A549 (cell line): ENCODE results near the gene CNTN5. TPM values are rescaled to one million over a fixed set of nuclear protein-coding genes. Genes with fewer than 3 reads are reported as not detected.

Experiments used
- ATAC-seq, 2 experiments: fragments of 200-7000 bp in 1 of 2; fragments of >200 bp in 1 of 2; cut with Nextera tagmentation in 1 of 2; cut with Tn5 transposase in 1 of 2; 3 replicates each; pipeline versions ENCODE4 v1.8.0 to v1.9.1; 2018 to 2020; ENCODE audit warnings: mild to moderate bottlenecking in 1 of 2, moderate library complexity in 1 of 2
- CTCF ChIA-PET: fragments of 300-600 bp; sonication (Branson Sonifier 250); formaldehyde crosslinking; extraction: SDS; loops from one replicate; lab custom pipeline; 2021; ENCODE audit warnings: antibody characterized with exemption, inconsistent platforms; lab: Yijun Ruan, JAX
- POLR2A ChIA-PET: fragments of 350-600 bp; formaldehyde crosslinking; extraction: SDS; loops from one replicate; lab custom pipeline; 2021; ENCODE audit warnings: antibody characterized with exemption, inconsistent platforms; lab: Yijun Ruan, JAX
- DNase-seq, 2 experiments: peaks; one replicate each; pipeline versions ENCODE4 v3.0.0 to v3.0.0-alpha.2; 2011 to 2016; ENCODE audit warnings: low read depth in 1 of 2, low spot score in 1 of 2
- FAIRE-seq: peaks from 2 replicates; lab custom pipeline; 2011; peaks lifted over from hg19 to GRCh38; lab: Jason Lieb, UNC
- H3K27ac ChIP-seq, 2 experiments: fragments of >200 bp; sonication (Bioruptor Twin); formaldehyde crosslinking; 3 replicates each; pipeline ENCODE4 v1.5.1; 2016 to 2017
- H3K4me1 ChIP-seq: fragments of >200 bp; sonication (Bioruptor Twin); formaldehyde crosslinking; 3 replicates; pipeline ENCODE4 v1.6.1; 2016
- H3K4me2 ChIP-seq: fragments of >200 bp; sonication (Bioruptor Twin); formaldehyde crosslinking; 3 replicates; pipeline ENCODE4 v1.6.1; 2016
- H3K4me3 ChIP-seq: fragments of >200 bp; sonication (Bioruptor Twin); formaldehyde crosslinking; 3 replicates; pipeline ENCODE4 v1.5.1; 2016
- H3K9me3 ChIP-seq: fragments of >200 bp; sonication (Bioruptor Twin); formaldehyde crosslinking; 3 replicates; pipeline ENCODE4 v1.6.1; 2016
- BHLHE40 ChIP-seq: IDR thresholded peaks from 2 replicates; pipeline ENCODE4 v1.6.1; 2012; ENCODE audit warnings: low read depth, low read length, inconsistent platforms
- CBX2 ChIP-seq: fragments of 200-600 bp; sonication (generic); IDR thresholded peaks from 2 replicates; pipeline ENCODE4 v1.6.1; 2016; ENCODE audit warnings: low read depth, mild to moderate bottlenecking, borderline replicate concordance
- CHD4 ChIP-seq: fragments of 200-600 bp; sonication (generic); IDR thresholded peaks from 2 replicates; pipeline ENCODE4 v1.6.1; 2016; ENCODE audit warnings: antibody characterized with exemption, mild to moderate bottlenecking, borderline replicate concordance
- EHMT2 ChIP-seq: fragments of 200-600 bp; sonication (generic); IDR thresholded peaks from 2 replicates; pipeline ENCODE4 v1.6.1; 2016; ENCODE audit warnings: antibody characterized with exemption, low read depth, mild to moderate bottlenecking, moderate library complexity
- EP300 ChIP-seq, 2 experiments: fragments of >200 bp; sonication (Bioruptor Twin); formaldehyde crosslinking; IDR thresholded peaks; 2 replicates in 1 of 2; 3 replicates in 1 of 2; pipeline ENCODE4 v1.6.1; 2016 to 2017
- ESRRA ChIP-seq: fragments of 150-350 bp; IDR thresholded peaks from 2 replicates; pipeline ENCODE4 v1.6.1; 2014; ENCODE audit warnings: mild to moderate bottlenecking, low read length, borderline replicate concordance
- FOXS1 ChIP-seq: fragments of 250-450 bp; sonication (Bioruptor Pico); IDR thresholded peaks from 2 replicates; pipeline ENCODE4 v1.5.0; 2020; ENCODE audit warnings: mild to moderate bottlenecking, moderate library complexity
- GATA3 ChIP-seq: IDR thresholded peaks from 2 replicates; pipeline ENCODE4 v1.6.1; 2012; ENCODE audit warnings: borderline replicate concordance
- HOXB13 ChIP-seq: fragments of 250-450 bp; sonication (Bioruptor Pico); IDR thresholded peaks from 2 replicates; pipeline ENCODE4 v1.5.0; 2020; ENCODE audit warnings: low read depth, mild to moderate bottlenecking, moderate library complexity
- HOXB5 ChIP-seq: fragments of 250-450 bp; sonication (Bioruptor Pico); IDR thresholded peaks from 2 replicates; pipeline ENCODE4 v1.5.0; 2020; ENCODE audit warnings: mild to moderate bottlenecking, moderate library complexity
- JUN ChIP-seq, 2 experiments: fragments of >200 bp; sonication (Bioruptor Twin); formaldehyde crosslinking; IDR thresholded peaks; 2 replicates in 1 of 2; 3 replicates in 1 of 2; pipeline ENCODE4 v1.6.1; 2016 to 2017
- JUNB ChIP-seq: fragments of >200 bp; sonication (Bioruptor Twin); formaldehyde crosslinking; IDR thresholded peaks from 2 replicates; pipeline ENCODE4 v1.6.1; 2016
- KDM1A ChIP-seq: fragments of 200-600 bp; sonication (generic); IDR thresholded peaks from 2 replicates; pipeline ENCODE4 v1.6.1; 2016; ENCODE audit warnings: low read depth, mild to moderate bottlenecking
- MAZ ChIP-seq: fragments of 150-350 bp; IDR thresholded peaks from 2 replicates; pipeline ENCODE4 v1.6.1; 2014; ENCODE audit warnings: antibody characterized with exemption, low read depth, low read length, borderline replicate concordance
- MYC ChIP-seq: IDR thresholded peaks from 2 replicates; pipeline ENCODE4 v1.6.1; 2012; ENCODE audit warnings: mild to moderate bottlenecking, inconsistent platforms, low read length, improper control_type of control experiment, borderline replicate concordance
- NPAS2 ChIP-seq: fragments of 250-450 bp; sonication (Bioruptor Pico); IDR thresholded peaks from 2 replicates; pipeline ENCODE4 v1.8.0; 2022; ENCODE audit warnings: mild to moderate bottlenecking, moderate library complexity, borderline replicate concordance
- POLR2A ChIP-seq: IDR thresholded peaks from 2 replicates; pipeline ENCODE4 v1.6.1; 2012; ENCODE audit warnings: mild to moderate bottlenecking, low read length
- POLR2AphosphoS2 ChIP-seq: conservative IDR thresholded peaks from 2 replicates; pipeline ENCODE4 v1.6.1; 2012; ENCODE audit warnings: low read length, improper control_type of control experiment, inconsistent platforms
- SMC3 ChIP-seq: fragments of >200 bp; sonication (Bioruptor Twin); formaldehyde crosslinking; IDR thresholded peaks from 3 replicates; pipeline ENCODE4 v1.6.1; 2018; ENCODE audit warnings: inconsistent platforms
- SREBF2 ChIP-seq: fragments of 450-650 bp; IDR thresholded peaks from 2 replicates; pipeline ENCODE4 v1.6.1; 2014; ENCODE audit warnings: mild to moderate bottlenecking, moderate library complexity
- TFCP2L1 ChIP-seq: fragments of 250-450 bp; sonication (Bioruptor Pico); IDR thresholded peaks from 2 replicates; pipeline ENCODE4 v1.5.0; 2021; ENCODE audit warnings: mild to moderate bottlenecking
- TP53 ChIP-seq: fragments of 250-450 bp; sonication (Bioruptor Pico); IDR thresholded peaks from 2 replicates; pipeline ENCODE4 v1.5.0; 2021; ENCODE audit warnings: mild to moderate bottlenecking, moderate library complexity
- USF2 ChIP-seq: fragments of 450-650 bp; IDR thresholded peaks from 2 replicates; pipeline ENCODE4 v1.6.1; 2014; ENCODE audit warnings: antibody characterized with exemption
- ZFP36 ChIP-seq: fragments of 450-650 bp; IDR thresholded peaks from 2 replicates; pipeline ENCODE4 v1.6.1; 2014; ENCODE audit warnings: borderline replicate concordance; ENCODE audit not compliant: partially characterized antibody
- ZSCAN20 ChIP-seq: fragments of 250-450 bp; sonication (Bioruptor Pico); IDR thresholded peaks from 2 replicates; pipeline ENCODE4 v1.8.0; 2022; ENCODE audit warnings: mild to moderate bottlenecking, moderate library complexity
- whole genome bisulfite sequencing: methylation state at CpG from one replicate; pipeline ENCODE4 v1.1.6; 2017; ENCODE audit errors: missing lambda C conversion rate; 5-methylcytosine and 5-hydroxymethylcytosine counted together
- polyA plus RNA-seq, 4 experiments: library from polyadenylated mRNA; depleted of rRNA in 3 of 4; stranded (reverse); fragments of >200 nt; fragmentation: RNase III in 1 of 4; extraction: RNeasy Plus Mini Kit Qiagen cat#74134 plus additional on column Dnase treatment in 1 of 4; gene quantifications; 2 replicates in 3 of 4; 3 replicates in 1 of 4; pipeline ENCODE4 v1.2.3, GENCODE V29; 2011 to 2017
- TF ChIP-seq, protein P1 (sequence below): fragments of >200 bp; sonication (Bioruptor Twin); formaldehyde crosslinking; IDR thresholded peaks from 2 replicates; pipeline ENCODE4 v1.6.1; 2016
- TF ChIP-seq, protein P2 (sequence below): fragments of 250-450 bp; sonication (Bioruptor Pico); IDR thresholded peaks from 2 replicates; pipeline ENCODE4 v1.5.0; 2021; ENCODE audit warnings: mild to moderate bottlenecking, moderate library complexity, borderline replicate concordance
- TF ChIP-seq, protein P3 (sequence below): IDR thresholded peaks from 2 replicates; pipeline ENCODE4 v1.6.1; 2012
- TF ChIP-seq, protein P4 (sequence below): fragments of 250-450 bp; sonication (Bioruptor Pico); IDR thresholded peaks from 2 replicates; pipeline ENCODE4 v1.5.0; 2020; ENCODE audit warnings: low read depth, mild to moderate bottlenecking, moderate library complexity

Gene CNTN5
- polyA plus RNA-seq, 2 of the 4 experiments (the other 2 are of a cell fraction), result 0.08 TPM; not detected in 1

GRCh38 chr11:100205926-100206325 lies 1185.2 kb downstream of the CNTN5 start:
- no peak overlapping the region for H3K4me2 ChIP-seq
- POLR2A ChIA-PET, result no interaction called here
- no peaks in the 10 kb centered on the region for H3K9me3 ChIP-seq
- no peak for ATAC-seq
- 6% methylated on average over 2 of the region's 2 CpGs for WGBS
- CTCF ChIA-PET, result no interaction called here
- no peaks in the 10 kb centered on the region for H3K4me1 ChIP-seq
- no peak for FAIRE-seq
- TF ChIP-seq, protein P1, sequence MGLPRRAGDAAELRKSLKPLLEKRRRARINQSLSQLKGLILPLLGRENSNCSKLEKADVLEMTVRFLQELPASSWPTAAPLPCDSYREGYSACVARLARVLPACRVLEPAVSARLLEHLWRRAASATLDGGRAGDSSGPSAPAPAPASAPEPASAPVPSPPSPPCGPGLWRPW, result no peak
- H3K4me3 ChIP-seq, result no peak overlapping the region
- no peak for DNase-seq
- H3K27ac ChIP-seq, result no peak overlapping the region

GRCh38 chr11:100208207-100208606 lies 1187.5 kb downstream of the CNTN5 start:
- H3K27ac ChIP-seq, result no peak overlapping the region
- 52% methylated on average over 2 of the region's 2 CpGs for WGBS
- ATAC-seq (no peak), DNase-seq (no peak), FAIRE-seq (no peak)
- H3K4me1 ChIP-seq, result no peaks in the 10 kb centered on the region
- TF ChIP-seq ESRRA (no peak), JUN (IDR thresholded peaks at IDR 0.05) (no peak), KDM1A (no peak), POLR2AphosphoS2 (no peak), EP300 (IDR thresholded peaks at IDR 0.05) (no peak), MYC (no peak), ZFP36 (no peak)
- no peak overlapping the region for H3K4me3 ChIP-seq
- CTCF ChIA-PET, result no interaction called here
- POLR2A ChIA-PET, result no interaction called here
- no peaks in the 10 kb centered on the region for H3K9me3 ChIP-seq
- H3K4me2 ChIP-seq, result no peak overlapping the region

DNA sequence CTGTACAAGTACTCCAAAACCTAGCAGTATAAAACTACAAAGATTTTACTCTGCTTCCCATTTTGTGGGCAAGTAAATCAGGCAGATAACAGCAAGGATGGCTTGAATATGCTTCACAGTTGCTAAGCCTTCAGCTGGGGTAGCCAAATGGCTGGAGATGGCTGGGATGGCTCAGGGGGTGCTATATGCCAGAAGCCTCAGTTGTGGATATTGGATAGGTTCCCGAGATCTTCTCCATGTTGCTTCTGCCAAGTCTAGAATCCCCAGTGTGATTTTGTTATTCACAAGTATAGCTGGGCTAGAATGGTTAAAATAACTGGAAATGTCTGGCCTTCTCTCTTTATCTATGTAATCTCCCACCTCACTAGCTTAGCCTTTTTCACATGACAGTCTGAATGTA lies 1194.0 kb downstream of the CNTN5 start:
- H3K27ac ChIP-seq, result no peak overlapping the region
- H3K9me3 ChIP-seq, result no peaks in the 10 kb centered on the region
- no peak overlapping the region for H3K4me3 ChIP-seq
- no peaks in the 10 kb centered on the region for H3K4me1 ChIP-seq
- DNase-seq (no peak), FAIRE-seq (no peak), ATAC-seq (no peak)
- TF ChIP-seq MAZ (no peak), ZSCAN20 (CRISPR knock-in tag) (no peak), POLR2A (no peak), USF2 (no peak), TP53 (CRISPR knock-in tag) (no peak), BHLHE40 (no peak), HOXB5 (CRISPR knock-in tag) (no peak), GATA3 (no peak), EHMT2 (no peak), TFCP2L1 (CRISPR knock-in tag) (no peak), JUN (IDR thresholded peaks at IDR 0.05) (no peak), CHD4 (no peak)
- TF ChIP-seq, protein P2, sequence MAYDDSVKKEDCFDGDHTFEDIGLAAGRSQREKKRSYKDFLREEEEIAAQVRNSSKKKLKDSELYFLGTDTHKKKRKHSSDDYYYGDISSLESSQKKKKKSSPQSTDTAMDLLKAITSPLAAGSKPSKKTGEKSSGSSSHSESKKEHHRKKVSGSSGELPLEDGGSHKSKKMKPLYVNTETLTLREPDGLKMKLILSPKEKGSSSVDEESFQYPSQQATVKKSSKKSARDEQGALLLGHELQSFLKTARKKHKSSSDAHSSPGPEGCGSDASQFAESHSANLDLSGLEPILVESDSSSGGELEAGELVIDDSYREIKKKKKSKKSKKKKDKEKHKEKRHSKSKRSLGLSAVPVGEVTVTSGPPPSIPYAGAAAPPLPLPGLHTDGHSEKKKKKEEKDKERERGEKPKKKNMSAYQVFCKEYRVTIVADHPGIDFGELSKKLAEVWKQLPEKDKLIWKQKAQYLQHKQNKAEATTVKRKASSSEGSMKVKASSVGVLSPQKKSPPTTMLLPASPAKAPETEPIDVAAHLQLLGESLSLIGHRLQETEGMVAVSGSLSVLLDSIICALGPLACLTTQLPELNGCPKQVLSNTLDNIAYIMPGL, result no peak
- CTCF ChIA-PET, result no interaction called here
- no peak overlapping the region for H3K4me2 ChIP-seq
- WGBS, result 0% methylated on average over 1 of the region's 1 CpG
- POLR2A ChIA-PET, result no interaction called here

GRCh38 chr11:100220801-100221200 lies 1200.1 kb downstream of the CNTN5 start:
- Histone ChIP-seq H3K9me3 (no peaks in the 10 kb centered on the region), H3K4me2 (no peak overlapping the region), H3K4me3 (no peak overlapping the region), H3K4me1 (no peaks in the 10 kb centered on the region), H3K27ac (no peak overlapping the region)
- CTCF ChIA-PET, result no interaction called here
- ATAC-seq (no peak), DNase-seq (no peak), FAIRE-seq (no peak)
- WGBS, result 15% methylated on average over 3 of the region's 3 CpGs
- POLR2A ChIA-PET, result no interaction called here
- no peak for TF ChIP-seq HOXB13 (CRISPR knock-in tag)
- TF ChIP-seq, protein P3, sequence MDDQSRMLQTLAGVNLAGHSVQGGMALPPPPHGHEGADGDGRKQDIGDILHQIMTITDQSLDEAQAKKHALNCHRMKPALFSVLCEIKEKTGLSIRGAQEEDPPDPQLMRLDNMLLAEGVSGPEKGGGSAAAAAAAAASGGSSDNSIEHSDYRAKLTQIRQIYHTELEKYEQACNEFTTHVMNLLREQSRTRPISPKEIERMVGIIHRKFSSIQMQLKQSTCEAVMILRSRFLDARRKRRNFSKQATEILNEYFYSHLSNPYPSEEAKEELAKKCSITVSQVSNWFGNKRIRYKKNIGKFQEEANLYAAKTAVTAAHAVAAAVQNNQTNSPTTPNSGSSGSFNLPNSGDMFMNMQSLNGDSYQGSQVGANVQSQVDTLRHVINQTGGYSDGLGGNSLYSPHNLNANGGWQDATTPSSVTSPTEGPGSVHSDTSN, result no peak
- TF ChIP-seq EHMT2, result no peak
- TF ChIP-seq POLR2A, result no peak
- TF ChIP-seq GATA3, result no peak
- TF ChIP-seq SMC3, result no peak
- no peak for TF ChIP-seq CBX2
- TF ChIP-seq JUNB, result no peak
- TF ChIP-seq JUN (IDR thresholded peaks at IDR 0.05), result no peak
- TF ChIP-seq NPAS2, result no peak
- TF ChIP-seq FOXS1 (CRISPR knock-in tag), result no peak
- TF ChIP-seq, protein P4, sequence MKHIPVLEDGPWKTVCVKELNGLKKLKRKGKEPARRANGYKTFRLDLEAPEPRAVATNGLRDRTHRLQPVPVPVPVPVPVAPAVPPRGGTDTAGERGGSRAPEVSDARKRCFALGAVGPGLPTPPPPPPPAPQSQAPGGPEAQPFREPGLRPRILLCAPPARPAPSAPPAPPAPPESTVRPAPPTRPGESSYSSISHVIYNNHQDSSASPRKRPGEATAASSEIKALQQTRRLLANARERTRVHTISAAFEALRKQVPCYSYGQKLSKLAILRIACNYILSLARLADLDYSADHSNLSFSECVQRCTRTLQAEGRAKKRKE (CRISPR knock-in tag), result no peak
- no peak for TF ChIP-seq SREBF2
- TF ChIP-seq ZFP36, result no peak
